LNCAP (cell line): ENCODE measurements around the gene ARAF.

Experiments used
- TF ChIP-seq, protein P1 (sequence below): fragments of 450-650 bp; IDR thresholded peaks from 2 replicates; pipeline ENCODE4 v1.5.1; 2017; ENCODE audit warnings: mild to moderate bottlenecking

ARAF gene

DNA sequence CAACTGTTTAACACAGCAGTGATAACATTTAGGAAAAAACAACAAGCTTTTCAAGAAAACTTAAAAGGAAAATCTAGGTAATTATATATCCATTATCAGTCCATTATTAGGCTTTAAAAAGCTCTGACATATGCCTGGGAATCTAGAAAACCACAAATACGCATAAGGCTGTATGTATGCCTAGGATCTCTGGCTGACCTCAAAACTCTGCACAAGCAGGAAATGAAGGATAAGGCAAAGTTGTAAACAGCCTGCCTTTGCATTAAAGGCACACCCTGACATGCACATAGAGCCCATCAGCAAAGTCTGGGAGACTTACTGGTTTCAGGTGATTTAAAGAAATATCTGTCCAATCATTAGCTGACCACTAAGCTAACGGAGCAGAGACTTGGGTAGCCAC, 35.3 kb downstream of the ARAF start:
- TF ChIP-seq, protein P1, sequence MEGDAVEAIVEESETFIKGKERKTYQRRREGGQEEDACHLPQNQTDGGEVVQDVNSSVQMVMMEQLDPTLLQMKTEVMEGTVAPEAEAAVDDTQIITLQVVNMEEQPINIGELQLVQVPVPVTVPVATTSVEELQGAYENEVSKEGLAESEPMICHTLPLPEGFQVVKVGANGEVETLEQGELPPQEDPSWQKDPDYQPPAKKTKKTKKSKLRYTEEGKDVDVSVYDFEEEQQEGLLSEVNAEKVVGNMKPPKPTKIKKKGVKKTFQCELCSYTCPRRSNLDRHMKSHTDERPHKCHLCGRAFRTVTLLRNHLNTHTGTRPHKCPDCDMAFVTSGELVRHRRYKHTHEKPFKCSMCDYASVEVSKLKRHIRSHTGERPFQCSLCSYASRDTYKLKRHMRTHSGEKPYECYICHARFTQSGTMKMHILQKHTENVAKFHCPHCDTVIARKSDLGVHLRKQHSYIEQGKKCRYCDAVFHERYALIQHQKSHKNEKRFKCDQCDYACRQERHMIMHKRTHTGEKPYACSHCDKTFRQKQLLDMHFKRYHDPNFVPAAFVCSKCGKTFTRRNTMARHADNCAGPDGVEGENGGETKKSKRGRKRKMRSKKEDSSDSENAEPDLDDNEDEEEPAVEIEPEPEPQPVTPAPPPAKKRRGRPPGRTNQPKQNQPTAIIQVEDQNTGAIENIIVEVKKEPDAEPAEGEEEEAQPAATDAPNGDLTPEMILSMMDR: no peak

DNA sequence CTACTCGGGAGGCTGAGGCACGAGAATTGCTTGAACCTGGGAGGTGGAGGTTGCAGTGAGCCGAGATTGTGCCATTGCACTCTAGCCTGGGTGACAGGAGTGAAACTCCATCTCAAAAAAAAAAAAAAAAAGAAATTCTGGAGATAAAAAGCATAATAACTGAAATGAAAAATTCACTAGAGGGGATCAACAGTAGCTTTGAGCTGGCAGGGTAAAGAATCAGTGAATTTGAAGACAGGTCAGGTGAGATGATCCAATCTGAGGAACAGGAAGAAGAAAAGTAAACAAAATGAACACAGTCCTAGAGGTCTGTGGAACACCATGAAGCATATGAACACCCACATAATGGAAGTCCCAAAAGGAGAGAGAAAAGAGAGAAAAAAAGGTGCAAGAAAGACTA, 36.2 kb downstream of the ARAF start:
- TF ChIP-seq, protein P1: no peak

DNA sequence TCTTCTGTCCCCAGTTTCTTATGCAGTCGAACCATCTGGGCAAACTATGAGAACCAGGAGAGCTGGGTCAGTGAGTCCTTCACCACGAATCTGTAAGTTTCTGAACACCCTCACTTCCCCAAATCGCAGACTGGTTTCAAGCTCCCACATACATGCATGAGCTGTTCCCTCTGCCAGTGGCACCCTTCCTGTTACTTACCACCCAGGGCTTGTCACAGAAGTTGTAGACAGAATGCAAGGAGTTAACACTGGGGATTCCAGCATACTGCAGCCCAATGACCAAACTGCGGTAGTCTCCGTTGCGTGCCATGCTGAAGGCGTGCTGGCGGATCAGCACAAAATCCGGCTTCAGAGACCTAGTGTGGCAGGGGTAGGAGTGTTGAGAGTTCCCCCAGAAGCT, 44.0 kb downstream of the ARAF start:
- TF ChIP-seq, protein P1: no peak

DNA sequence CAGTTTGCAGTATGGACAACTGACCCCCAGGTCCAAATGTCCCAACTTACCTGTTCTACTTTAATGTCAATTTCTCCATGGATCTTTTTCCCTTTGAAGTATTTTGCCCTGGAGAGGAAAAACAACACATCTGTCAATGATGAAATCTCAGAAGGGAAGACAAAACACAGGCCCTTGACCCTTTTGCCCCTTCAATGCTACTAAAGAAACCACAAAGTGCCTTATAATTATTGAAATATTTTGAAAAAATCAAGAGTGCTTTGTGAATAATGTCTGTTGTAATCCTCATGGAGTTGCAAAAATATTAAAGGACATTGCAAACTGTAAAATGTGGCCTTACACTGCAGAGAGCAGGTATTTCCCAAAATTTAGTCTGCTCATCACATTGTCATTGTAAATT, 46.1 kb downstream of the ARAF start:
- TF ChIP-seq, protein P1: no peak

DNA sequence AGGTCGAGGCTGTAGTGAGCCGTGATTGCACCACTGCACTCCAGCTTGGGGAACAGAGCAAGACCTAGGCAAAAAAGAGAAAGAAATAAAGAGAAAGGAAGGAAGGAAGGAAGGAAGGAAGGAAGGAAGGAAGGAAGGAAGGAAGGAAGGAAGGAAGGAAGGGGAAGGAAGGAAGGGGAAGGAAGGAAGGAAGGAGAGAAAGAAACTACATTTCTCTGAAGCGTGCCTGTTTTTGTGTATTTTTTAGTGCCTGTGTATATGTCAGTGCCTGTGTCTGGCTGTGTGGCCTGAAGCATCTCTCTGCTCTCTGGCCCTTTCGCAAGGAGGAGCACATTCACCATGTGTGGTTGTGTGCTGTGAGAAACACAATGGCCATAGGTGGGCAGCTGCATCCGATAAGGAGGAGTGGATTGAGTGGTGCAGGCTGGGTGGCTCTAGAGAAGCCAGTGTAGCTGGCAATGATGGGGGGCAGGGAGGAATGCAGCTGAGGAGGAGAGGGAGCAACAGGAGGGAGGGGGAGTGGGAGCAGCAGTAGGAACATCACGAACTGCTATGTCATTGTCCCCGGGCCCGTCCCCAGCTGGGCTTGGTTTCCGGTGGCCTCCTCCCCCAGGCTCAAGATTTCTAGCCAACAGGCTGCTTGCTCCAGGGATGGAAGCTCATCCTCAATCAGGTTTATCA, 47.3 kb downstream of the ARAF start:
- TF ChIP-seq, protein P1: no peak

DNA sequence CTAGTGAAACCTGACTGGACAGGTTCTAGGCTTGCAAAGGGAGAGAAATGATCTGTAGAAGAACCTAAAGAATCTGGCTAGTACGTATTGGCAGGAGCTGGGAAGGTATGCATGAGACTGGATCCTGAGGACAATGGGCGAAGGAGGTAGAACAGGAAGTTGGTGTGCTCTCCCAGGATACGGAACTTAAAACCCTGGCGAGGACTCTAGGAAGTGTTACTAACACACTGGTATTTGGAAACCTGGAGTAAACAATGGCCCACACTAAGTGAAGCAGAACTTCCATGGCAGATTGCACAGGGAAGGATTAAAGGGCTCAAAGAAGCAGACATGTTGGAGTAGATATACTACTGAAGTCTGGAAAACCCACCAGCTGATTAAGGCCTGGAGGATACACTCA, 49.5 kb downstream of the ARAF start:
- TF ChIP-seq, protein P1: no peak

DNA sequence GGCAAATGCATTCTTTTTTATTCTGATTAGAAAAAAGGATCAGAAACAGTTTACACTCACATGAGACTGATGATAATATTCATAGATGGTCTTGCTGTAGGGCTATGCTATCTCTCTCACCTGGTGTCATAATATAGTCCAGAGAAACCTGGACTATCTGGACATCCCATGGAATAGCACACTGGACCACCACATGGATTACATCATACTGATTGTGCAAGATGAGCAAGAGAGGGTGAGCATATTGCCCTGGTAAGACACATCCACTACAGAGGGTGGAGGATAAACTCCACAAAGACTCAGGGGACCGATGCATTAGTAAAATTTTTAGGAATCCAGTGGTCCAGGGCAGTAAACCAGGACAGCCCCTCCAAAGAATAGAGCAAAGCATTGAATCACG, 50.5 kb downstream of the ARAF start:
- TF ChIP-seq, protein P1: no peak

DNA sequence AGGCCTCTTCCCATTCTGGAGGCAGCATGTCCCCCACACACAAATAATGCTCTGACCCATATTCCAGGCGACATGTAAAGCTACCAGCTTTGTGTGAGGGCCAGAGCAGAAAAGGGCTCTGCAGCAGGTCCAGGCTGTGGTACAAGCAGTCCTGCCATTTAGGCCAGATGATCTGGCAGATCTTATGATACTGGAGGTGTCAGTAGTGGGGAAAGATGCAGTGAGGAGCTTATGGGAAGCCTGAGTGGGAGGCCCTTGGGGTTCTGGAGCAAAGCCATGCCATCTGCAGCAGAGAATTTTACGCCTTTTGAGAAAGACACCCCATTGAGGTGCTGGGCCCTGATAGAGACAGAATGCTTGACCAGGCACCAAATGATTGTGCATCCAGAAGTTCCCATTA, 50.9 kb downstream of the ARAF start:
- TF ChIP-seq, protein P1: no peak
